Measurements from ENCODE around the gene FOXO3. TPM values are rescaled to one million over a fixed set of nuclear protein-coding genes. Genes with fewer than 3 reads are reported as not detected.
"Not testable (repeated sequence)": the region's sequence is repeated elsewhere in the genome, so short reads cannot be mapped to it uniquely, and the experiment has no call there.

FOXO3 gene
- total RNA-seq, 1 experiment from 2014 or later = 22.1 TPM

GRCh38 chr6:108535114-108535742, 25.5 kb upstream of the FOXO3 start:
- H3K27ac Mint-ChIP-seq = no peak overlapping the region; a peak in 1 of 7 replicates
- H2AFZ ChIP-seq (ENCODE audit: low read length) = no peak overlapping the region

DNA sequence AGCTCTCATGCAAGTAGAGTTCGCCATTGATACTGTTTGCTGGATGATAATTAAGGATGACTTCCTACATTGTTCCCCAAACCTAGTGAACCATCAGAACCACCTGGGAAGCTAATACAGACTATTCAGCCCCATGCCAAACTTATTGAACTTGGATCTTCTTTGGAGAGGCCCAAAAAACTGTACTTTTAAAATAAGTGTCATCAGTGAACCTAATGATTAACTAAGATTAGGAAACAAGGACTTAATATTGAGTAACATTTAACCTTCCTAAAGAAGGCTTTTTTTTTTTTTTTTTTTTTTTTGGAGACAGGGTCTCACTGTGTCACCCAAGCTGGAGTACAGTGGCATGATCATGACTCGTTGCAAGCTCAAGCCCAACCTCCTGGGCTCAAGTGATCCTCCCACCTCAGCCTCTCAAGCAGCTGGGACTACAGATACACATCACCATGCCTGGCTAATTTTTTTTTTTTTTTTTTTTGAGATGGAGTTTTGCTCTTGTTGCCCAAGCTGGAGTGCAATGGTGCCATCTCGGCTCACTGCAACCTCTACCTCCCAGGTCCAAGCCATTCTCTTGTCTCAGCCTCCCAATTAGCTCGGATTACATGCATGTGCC, 24.7 kb upstream of the FOXO3 start:
- not testable (repeated sequence) for H3K27ac Mint-ChIP-seq; H4K8ac ChIP-seq (replicated peaks; ENCODE audit: insufficient read length, low read depth, low read length); H2BK15ac ChIP-seq (ENCODE audit: low read depth, low read length); H3K9me3 Mint-ChIP-seq; H3K79me1 ChIP-seq (ENCODE audit: insufficient read depth, low read depth, low read length, poor library complexity, severe bottlenecking); H4K91ac ChIP-seq (ENCODE audit: insufficient read length, low read depth, low read length); H3K4ac ChIP-seq (ENCODE audit: low read depth, low read length); H3K27me3 Mint-ChIP-seq (ENCODE audit: low read depth); H2BK12ac ChIP-seq (ENCODE audit: insufficient read length, low read depth, low read length); H3K4me1 Mint-ChIP-seq; H3T11ph ChIP-seq (ENCODE audit: low read length); H2BK5ac ChIP-seq (ENCODE audit: insufficient read length, low read length); H2AK5ac ChIP-seq (ENCODE audit: insufficient read length, low read length); H3K9me3 ChIP-seq (ENCODE audit: control insufficient read depth, low read depth, low read length); H3K56ac ChIP-seq (ENCODE audit: insufficient read length, low read depth, low read length); H4K5ac ChIP-seq (ENCODE audit: insufficient read length, low read depth, low read length); H3K23ac ChIP-seq (ENCODE audit: insufficient read length, low read depth, low read length); H3K4me1 ChIP-seq (ENCODE audit: insufficient read depth, low read length); H3K9ac ChIP-seq (ENCODE audit: extremely low read depth, insufficient read length, low read length); H3K23me2 ChIP-seq (ENCODE audit: insufficient read length, low read depth, low read length, poor library complexity, severe bottlenecking); H3K79me2 ChIP-seq (ENCODE audit: insufficient read depth, low read length); H2BK20ac ChIP-seq (ENCODE audit: low read depth, low read length, poor library complexity, severe bottlenecking); H3K4me3 Mint-ChIP-seq; H4K20me1 ChIP-seq (ENCODE audit: control insufficient read depth, insufficient read depth, insufficient read length); H3K27me3 ChIP-seq (ENCODE audit: insufficient read depth, low read length); H3K4me2 ChIP-seq (ENCODE audit: insufficient read depth, insufficient read length, low read length); H3K18ac ChIP-seq (ENCODE audit: insufficient read length, low read depth, low read length); H2AFZ ChIP-seq (ENCODE audit: low read length); H3K14ac ChIP-seq (ENCODE audit: insufficient read depth, low read length); H3K27ac ChIP-seq (ENCODE audit: insufficient read length, low read depth, low read length); H3K36me3 Mint-ChIP-seq (ENCODE audit: insufficient read depth in 1 of 3, low read depth in 3 of 3); DNase-seq; H2BK120ac ChIP-seq (ENCODE audit: low read depth, low read length, poor library complexity, severe bottlenecking)
- no CpG with 5 or more reads among the region's 4 CpGs for whole genome bisulfite sequencing (ENCODE audit: extremely low coverage, insufficient read length, low lambda C conversion rate)

More at GRCh38 chr6:108535114-108535742, 25.5 kb upstream of the FOXO3 start:
- no peak overlapping the region for H4K91ac ChIP-seq (ENCODE audit: insufficient read length, low read depth, low read length)
- H3K14ac ChIP-seq (ENCODE audit: insufficient read depth, low read length) = no peak overlapping the region
- H3K79me1 ChIP-seq (ENCODE audit: insufficient read depth, low read depth, low read length, poor library complexity, severe bottlenecking) = no peaks in the 10 kb centered on the region
- no peak overlapping the region for H2BK120ac ChIP-seq (ENCODE audit: low read depth, low read length, poor library complexity, severe bottlenecking)
- no peaks in the 10 kb centered on the region for H4K20me1 ChIP-seq (ENCODE audit: control insufficient read depth, insufficient read depth, insufficient read length)
- H3K23me2 ChIP-seq (ENCODE audit: insufficient read length, low read depth, low read length, poor library complexity, severe bottlenecking) = no peaks in the 10 kb centered on the region
- Mint-ChIP-seq H3K36me3 (ENCODE audit: insufficient read depth in 1 of 3, low read depth in 3 of 3) (peaks cover 0 to 6% (median 0%) of the 10 kb centered on the region in 3 experiments; a peak in 1 of 7 replicates), H3K4me1 (no peaks in the 10 kb centered on the region), H3K27me3 (ENCODE audit: low read depth) (peaks cover 9% of the 10 kb centered on the region), H3K4me3 (no peak overlapping the region), H3K9me3 (peaks cover 6 to 8% of the 10 kb centered on the region in 2 experiments; a peak in 4 of 5 replicates)
- no peak overlapping the region for H3K18ac ChIP-seq (ENCODE audit: insufficient read length, low read depth, low read length)
- H4K8ac ChIP-seq (replicated peaks; ENCODE audit: insufficient read length, low read depth, low read length) = no peak overlapping the region
- H2BK12ac ChIP-seq (ENCODE audit: insufficient read length, low read depth, low read length) = no peak overlapping the region
- H3K4me2 ChIP-seq (ENCODE audit: insufficient read depth, insufficient read length, low read length) = no peak overlapping the region
- H3K9ac ChIP-seq (ENCODE audit: extremely low read depth, insufficient read length, low read length) = no peak overlapping the region
- no peak overlapping the region for H2BK5ac ChIP-seq (ENCODE audit: insufficient read length, low read length)
- no peak overlapping the region for H3K56ac ChIP-seq (ENCODE audit: insufficient read length, low read depth, low read length)
- no peak for DNase-seq
- WGBS (ENCODE audit: extremely low coverage, insufficient read length, low lambda C conversion rate) = no CpG with 5 or more reads among the region's 11 CpGs
- no peak overlapping the region for H2BK20ac ChIP-seq (ENCODE audit: low read depth, low read length, poor library complexity, severe bottlenecking)
- H3K27ac ChIP-seq (ENCODE audit: insufficient read length, low read depth, low read length) = no peak overlapping the region
- no peak overlapping the region for H2BK15ac ChIP-seq (ENCODE audit: low read depth, low read length)
- no peak overlapping the region for H3T11ph ChIP-seq (ENCODE audit: low read length)
- no peak overlapping the region for H3K23ac ChIP-seq (ENCODE audit: insufficient read length, low read depth, low read length)
- H2AK5ac ChIP-seq (ENCODE audit: insufficient read length, low read length) = no peak overlapping the region
- no peak overlapping the region for H4K5ac ChIP-seq (ENCODE audit: insufficient read length, low read depth, low read length)
- no peaks in the 10 kb centered on the region for H3K27me3 ChIP-seq (ENCODE audit: insufficient read depth, low read length)
- no peaks in the 10 kb centered on the region for H3K4me1 ChIP-seq (ENCODE audit: insufficient read depth, low read length)
- H3K79me2 ChIP-seq (ENCODE audit: insufficient read depth, low read length) = no peaks in the 10 kb centered on the region
- no peak overlapping the region for H3K4ac ChIP-seq (ENCODE audit: low read depth, low read length)
- H3K9me3 ChIP-seq (ENCODE audit: control insufficient read depth, low read depth, low read length) = no peaks in the 10 kb centered on the region
- TF ChIP-seq, protein P1, sequence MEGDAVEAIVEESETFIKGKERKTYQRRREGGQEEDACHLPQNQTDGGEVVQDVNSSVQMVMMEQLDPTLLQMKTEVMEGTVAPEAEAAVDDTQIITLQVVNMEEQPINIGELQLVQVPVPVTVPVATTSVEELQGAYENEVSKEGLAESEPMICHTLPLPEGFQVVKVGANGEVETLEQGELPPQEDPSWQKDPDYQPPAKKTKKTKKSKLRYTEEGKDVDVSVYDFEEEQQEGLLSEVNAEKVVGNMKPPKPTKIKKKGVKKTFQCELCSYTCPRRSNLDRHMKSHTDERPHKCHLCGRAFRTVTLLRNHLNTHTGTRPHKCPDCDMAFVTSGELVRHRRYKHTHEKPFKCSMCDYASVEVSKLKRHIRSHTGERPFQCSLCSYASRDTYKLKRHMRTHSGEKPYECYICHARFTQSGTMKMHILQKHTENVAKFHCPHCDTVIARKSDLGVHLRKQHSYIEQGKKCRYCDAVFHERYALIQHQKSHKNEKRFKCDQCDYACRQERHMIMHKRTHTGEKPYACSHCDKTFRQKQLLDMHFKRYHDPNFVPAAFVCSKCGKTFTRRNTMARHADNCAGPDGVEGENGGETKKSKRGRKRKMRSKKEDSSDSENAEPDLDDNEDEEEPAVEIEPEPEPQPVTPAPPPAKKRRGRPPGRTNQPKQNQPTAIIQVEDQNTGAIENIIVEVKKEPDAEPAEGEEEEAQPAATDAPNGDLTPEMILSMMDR (conservative IDR thresholded peaks at IDR 0.05) = no peak
